CD4-positive, alpha-beta T cell treated with Interleukin-15 for 4 hours (primary cell): ENCODE data around the gene CPNE9.

Experiments used
- DNase-seq: peaks from one replicate; pipeline ENCODE4 v3.0.0-alpha.2; 2020; ENCODE audit warnings: low spot score

Gene CPNE9

GRCh38 chr3:9687514-9687913 is 16.1 kb upstream of the CPNE9 start:
- no peak for DNase-seq

DNA sequence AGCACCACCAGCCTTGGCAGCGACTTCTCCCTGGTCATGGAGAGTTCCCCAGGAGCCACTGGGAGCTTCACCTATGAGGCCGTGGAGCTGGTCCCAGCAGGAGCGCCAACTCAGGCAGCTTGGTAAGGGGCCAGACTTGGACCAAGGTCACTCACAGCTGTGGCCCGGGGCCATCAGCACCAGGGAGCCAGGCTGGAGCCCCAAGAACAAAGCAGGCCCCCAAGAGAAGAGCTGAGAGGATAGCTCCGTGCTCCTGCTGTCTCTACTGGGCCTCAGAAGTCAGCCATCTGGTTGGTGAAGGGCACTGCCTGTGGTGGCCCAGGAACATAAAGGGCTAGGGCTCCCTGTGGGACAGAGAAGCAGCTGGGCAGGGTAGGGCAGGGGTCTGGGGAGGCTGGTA is 14.7 kb upstream of the CPNE9 start:
- no peak for DNase-seq

DNA sequence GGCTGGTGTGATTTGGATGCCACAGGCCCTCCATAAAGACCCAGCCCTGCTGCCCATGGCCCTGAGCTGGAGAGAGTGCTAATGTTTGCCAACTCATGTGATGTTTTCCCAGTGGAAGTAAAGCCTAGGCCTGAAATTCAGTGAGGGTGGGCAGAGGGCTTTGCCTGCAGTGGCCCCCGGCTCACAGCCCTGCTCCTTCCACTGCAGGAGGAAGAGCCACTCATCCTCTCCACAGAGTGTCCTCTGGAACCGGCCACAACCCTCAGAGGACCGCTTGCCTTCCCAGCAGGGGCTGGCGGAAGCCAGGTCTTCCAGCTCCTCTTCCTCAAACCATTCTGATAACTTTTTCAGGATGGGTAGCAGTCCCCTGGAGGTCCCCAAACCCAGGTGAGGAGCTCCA is 13.9 kb upstream of the CPNE9 start:
- DNase-seq: no peak

DNA sequence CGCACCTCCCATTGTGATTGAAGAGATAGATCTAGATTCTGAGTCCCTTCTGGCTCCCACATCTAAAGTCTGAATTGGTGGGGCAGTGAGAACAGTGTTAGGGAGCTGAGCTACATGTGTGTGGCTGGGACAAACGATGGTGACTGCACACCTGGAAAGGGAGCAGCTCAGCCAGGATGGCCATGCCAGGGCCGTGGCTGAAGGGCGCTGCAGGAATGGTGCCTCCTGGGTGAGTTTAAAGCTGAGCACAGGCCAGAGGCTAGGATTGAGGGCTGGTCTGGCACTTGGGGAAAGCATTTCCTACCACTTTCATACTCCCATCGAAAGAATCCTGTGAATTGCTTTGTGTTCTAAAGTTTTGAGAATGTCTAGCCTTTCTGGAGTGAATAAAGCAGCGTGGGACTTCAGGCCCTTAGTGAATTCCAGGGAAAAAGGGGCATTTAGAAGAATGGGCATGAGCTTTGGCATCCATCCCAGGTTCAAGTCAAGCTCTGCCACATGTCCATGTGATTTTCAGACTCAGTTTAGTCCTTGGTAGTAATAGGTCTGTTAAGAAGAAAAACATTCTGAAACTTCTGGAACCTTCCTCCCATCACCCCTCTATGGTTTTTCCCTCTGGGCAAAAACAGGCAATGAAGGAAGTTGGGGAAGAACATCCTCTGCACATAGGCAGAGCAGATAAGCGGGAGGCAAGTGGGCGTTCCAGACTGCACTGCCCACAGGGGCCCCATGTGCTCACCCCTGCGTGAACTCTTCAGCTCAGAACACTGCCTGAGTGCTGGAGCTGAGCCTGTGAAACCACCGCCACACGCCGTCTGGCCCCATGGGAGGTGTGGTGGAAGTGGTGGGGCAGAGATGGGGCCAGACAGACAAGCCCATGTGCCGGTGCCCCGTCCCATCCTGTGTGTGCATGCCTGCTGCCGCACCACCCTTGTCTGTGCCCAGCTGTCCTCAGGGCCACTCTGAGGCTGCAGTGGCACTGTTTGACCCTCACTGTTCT is 12.9 kb upstream of the CPNE9 start:
- no peak for DNase-seq

DNA sequence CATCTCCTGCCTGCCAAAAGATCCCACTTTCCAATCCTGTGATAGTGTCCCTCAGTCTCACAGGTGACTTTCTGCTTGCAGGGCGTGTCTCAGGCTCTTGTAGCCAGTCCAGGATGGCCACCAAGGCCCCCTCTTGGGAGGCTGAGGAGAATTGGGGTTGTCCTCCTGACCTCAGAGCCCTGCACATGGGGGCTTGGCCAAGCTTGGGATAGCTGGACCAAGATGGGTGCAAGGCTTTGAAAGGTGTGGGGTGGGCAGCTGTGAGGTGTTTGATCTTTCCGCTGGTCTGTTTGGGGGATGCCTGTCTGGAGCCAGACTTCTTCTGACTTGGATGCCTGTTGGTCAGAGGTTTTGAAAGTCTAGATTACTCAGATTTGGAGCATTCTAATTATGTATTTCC is 12.0 kb upstream of the CPNE9 start:
- DNase-seq: no peak

GRCh38 chr3:9692416-9692815 is 11.2 kb upstream of the CPNE9 start:
- no peak for DNase-seq

DNA sequence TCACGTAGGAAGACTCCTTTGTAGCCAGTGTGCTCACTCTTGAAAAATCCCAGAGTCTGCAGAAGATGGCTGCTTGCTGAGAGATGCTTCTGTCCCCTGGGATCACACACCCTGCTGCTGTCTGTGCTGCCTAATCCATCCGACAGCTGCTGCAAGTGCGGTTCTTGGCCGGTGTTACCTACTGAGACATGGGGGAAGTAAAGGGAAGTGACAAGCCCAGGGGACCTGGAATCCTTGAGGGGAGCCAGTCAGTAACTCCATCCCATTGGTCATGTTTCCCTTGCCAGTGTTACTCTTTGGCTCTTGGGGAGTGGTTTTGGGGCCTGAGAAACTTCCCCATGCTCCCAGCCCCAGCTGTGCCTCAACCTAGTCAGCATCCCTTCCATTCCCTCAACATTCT is 8.3 kb upstream of the CPNE9 start:
- DNase-seq: no peak

GRCh38 chr3:9695746-9696145 is 7.9 kb upstream of the CPNE9 start:
- no peak for DNase-seq

- DNase-seq: no peak
Observed at GRCh38 chr3:9696480-9697220, 7.0 kb upstream of the CPNE9 start.

DNA sequence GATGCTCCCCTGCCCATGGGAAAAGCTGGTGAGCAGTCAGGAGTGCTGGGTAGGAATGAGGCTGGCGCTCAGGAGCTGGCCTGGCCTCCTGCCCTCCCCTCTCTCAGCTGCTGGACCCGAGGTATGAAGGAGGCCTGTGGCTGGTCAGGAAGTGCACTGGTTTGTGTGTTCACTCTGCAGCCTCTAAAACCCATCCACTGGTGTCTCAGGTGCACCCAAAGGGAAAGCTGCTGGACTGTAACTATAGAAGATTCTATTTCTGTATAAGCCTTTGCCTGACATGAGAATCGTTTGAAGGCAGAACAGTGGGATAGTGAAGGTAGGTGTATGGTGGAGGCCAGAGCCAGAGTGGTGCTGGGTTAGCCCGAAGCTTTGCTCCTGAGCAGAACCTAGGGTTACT is 5.7 kb upstream of the CPNE9 start:
- no peak for DNase-seq

- DNase-seq: no peak
Observed at GRCh38 chr3:9698293-9698692, 5.3 kb upstream of the CPNE9 start.

GRCh38 chr3:9700536-9700935 is 3.1 kb upstream of the CPNE9 start:
- no peak for DNase-seq

DNA sequence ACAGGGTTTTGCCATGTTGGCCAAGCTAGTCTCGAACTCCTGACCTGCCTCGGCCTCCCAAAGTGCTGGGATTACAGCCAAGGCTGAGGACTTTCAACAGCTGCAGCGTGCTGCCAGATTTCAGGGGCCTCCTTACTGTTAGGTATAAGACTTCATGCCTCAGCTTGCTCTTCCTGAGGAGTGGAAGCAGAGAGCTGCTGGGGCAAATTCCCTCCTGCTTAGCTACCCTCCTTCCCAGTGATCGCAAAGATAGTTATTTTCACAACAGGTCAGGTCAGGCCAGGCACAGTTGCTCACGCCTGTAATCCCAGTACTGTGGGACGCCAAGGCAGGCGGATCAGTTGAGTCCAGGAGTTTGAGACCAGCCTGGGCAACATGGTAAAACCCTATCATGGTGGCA is 2.6 kb upstream of the CPNE9 start:
- DNase-seq: no peak

DNA sequence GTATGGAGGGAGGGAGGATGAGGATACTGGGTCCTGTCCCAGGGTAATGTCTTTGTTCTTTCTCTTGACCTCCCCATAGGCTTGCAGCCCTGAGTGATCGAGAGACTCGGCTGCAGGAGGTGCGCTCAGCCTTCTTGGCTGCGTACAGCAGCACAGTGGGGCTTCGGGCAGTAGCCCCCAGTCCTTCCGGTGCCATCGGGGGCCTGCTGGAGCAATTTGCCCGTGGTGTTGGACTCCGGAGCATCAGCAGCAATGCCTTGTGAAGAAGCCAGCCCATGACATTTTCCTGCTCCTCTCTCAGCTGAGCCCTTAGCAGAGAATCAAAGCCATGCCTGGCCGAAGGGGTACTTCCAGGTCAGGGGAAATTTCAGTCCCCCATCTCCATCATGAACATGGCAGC is 1.9 kb upstream of the CPNE9 start:
- DNase-seq: no peak

- DNase-seq: no peak
Observed at GRCh38 chr3:9703240-9703639, 393 bp upstream of the CPNE9 start.

- no peak for DNase-seq
Observed at GRCh38 chr3:9704347-9705322, 1.0 kb downstream of the CPNE9 start.

DNA sequence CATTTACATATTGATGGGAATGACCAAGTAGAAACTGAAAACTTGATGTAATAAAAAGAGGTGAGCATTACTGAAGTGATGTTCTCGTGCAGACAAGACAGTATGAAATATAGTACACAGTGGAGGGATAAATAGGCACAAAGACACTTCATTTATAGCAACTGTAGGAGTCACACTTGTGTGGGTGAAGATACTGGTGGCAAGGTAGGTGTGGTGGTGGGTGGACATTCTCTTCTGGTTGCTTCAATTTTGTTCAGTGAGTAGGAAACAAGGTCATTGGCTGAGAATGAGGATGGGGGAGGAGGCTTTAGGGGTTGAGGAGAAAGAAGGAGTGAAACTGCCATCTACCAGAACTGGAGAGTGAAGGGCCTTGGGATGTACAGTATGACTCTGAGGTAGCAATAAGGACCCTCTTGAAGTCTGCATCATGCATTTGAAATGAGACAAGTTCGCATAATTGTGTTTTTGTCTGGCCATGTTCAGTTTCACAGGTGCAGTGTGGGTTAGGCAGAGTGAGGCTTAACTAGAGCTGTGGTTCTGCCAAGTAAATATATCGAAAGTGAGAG is 6.6 kb downstream of the CPNE9 start:
- no peak for DNase-seq

DNA sequence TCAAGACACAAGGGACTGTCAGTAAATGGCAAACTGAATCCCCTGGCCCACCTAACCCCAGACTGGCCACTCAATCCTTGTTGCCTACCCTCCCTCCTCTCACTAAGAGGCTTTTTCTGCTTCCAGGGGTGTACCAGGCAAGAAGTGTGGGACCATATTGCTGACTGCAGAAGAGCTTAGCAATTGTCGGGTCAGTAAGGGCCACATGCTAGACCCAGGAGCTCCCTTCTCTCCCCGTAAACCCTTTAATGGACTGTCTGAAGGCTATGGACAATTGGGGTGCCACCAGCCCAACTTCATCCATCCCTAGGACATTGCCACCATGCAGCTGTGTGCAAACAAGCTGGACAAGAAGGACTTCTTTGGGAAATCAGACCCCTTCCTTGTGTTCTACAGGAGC is 8.8 kb downstream of the CPNE9 start:
- no peak for DNase-seq

DNA sequence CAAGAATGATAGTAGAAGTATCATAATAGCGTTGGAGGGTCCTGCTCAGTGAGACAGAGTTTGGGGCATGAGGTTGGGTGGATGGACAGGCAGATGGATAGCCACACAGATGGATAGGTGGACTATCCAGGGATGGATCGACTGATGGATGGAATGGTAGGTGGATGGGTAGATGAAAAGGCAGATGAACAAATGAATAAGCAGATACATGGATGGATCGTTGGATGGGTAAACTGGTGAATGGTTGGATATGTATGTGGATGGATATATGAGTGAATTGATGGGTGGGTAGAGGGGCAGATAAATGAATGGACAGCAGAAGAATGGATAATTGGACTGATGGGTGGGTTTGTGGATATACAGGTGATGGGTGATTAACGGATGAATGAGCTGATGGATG is 9.5 kb downstream of the CPNE9 start:
- no peak for DNase-seq

GRCh38 chr3:9715136-9715535 is 11.5 kb downstream of the CPNE9 start:
- no peak for DNase-seq

- peak; percentile 37 for DNase-seq
Observed at GRCh38 chr3:9715764-9716437, 12.3 kb downstream of the CPNE9 start.
